ENCODE measurements around the gene ATG4A. TPM values are rescaled to one million over a fixed set of nuclear protein-coding genes. Genes with fewer than 3 reads are reported as not detected.

ATG4A gene
- total and polyA plus RNA-seq, 2 of the 8 experiments (the other 6 are each of a cell fraction or from before 2014, with no cell fraction given) = 1.2 to 2.0 TPM

GRCh38 chrX:108177351-108178142 is 86.0 kb downstream of the ATG4A start:
- Histone ChIP-seq H4K8ac (ENCODE audit: extremely low read depth, insufficient read depth, low read length) (no peak overlapping the region), H4K91ac (replicated peaks; ENCODE audit: insufficient read length, low read length) (peak overlapping the region; percentile 73), H3K4me2 (ENCODE audit: insufficient read depth in 1 of 2, low read depth in 2 of 2, low read length in 2 of 2) (no peak overlapping the region; a peak in 1 of 4 replicates), H3K23ac (ENCODE audit: insufficient read length) (no peak overlapping the region), H3K4me1 (replicated peaks in 1 of 4; ENCODE audit: control insufficient read depth in 3 of 4, insufficient read depth in 4 of 4, low read length in 3 of 4) (peaks cover 0 to 6% (median 2%) of the 10 kb centered on the region in 4 experiments; a peak in 5 of 7 replicates), H3K4me3 (ENCODE audit: extremely low read depth in 1 of 4, insufficient read depth in 2 of 4, low read depth in 3 of 4, low read length in 4 of 4) (no peak overlapping the region), H3K27ac (ENCODE audit: low read depth, low read length) (0 out of 2 replicates have a peak overlapping the region, but pooled peaks have one; percentile 36), H2BK5ac (ENCODE audit: low read depth, low read length) (no peak overlapping the region), H3K9me3 (ENCODE audit: insufficient read depth in 2 of 2, low read depth in 1 of 2, low read length in 1 of 2) (no peaks in the 10 kb centered on the region), H2BK20ac (ENCODE audit: low read length) (no peak overlapping the region), H3K18ac (ENCODE audit: extremely low read depth, low read length) (peak overlapping the region; percentile 62; the same call in 1 of the 2 replicates), H3K4ac (replicated peaks; ENCODE audit: insufficient read length, low read depth, low read length) (no peak overlapping the region), H3K9ac (replicated peaks in 1 of 4; ENCODE audit: extremely low read depth in 1 of 4, low read depth in 3 of 4, low read length in 3 of 4) (no peak overlapping the region), H2BK120ac (replicated peaks; ENCODE audit: low read depth, low read length) (no peak overlapping the region), H4K20me1 (replicated peaks in 1 of 2; ENCODE audit: control insufficient read depth in 1 of 2, insufficient read depth in 2 of 2, low read length in 2 of 2) (no peaks in the 10 kb centered on the region), H3K23me2 (ENCODE audit: low read depth, low read length) (no peaks in the 10 kb centered on the region), H3K79me2 (ENCODE audit: control insufficient read depth in 1 of 2, insufficient read depth in 2 of 2, low read length in 2 of 2) (no peaks in the 10 kb centered on the region), H2BK12ac (ENCODE audit: low read depth, low read length) (no peak overlapping the region), H3K79me1 (ENCODE audit: low read depth, low read length) (no peaks in the 10 kb centered on the region), H2BK15ac (ENCODE audit: low read length) (no peak overlapping the region), H3K56ac (replicated peaks; ENCODE audit: insufficient read length, low read depth, low read length) (no peak overlapping the region), H3K36me3 (ENCODE audit: control insufficient read depth in 2 of 4, insufficient read depth in 4 of 4, low read length in 3 of 4) (no peaks in the 10 kb centered on the region), H2AK5ac (ENCODE audit: low read depth, low read length) (no peak overlapping the region), H2AFZ (ENCODE audit: low read length) (no peak overlapping the region), H4K5ac (ENCODE audit: insufficient read length, low read depth, low read length) (no peak overlapping the region), H3K27me3 (replicated peaks in 1 of 4; ENCODE audit: control insufficient read depth in 3 of 4, extremely low read depth in 1 of 4, insufficient read depth in 3 of 4, low read length in 3 of 4) (no peaks in the 10 kb centered on the region), H3K14ac (ENCODE audit: insufficient read length) (no peak overlapping the region)
- FAIRE-seq (peak; percentile 95), DNase-seq (ENCODE audit: low read depth in 1 of 2, low spot score in 2 of 2) (no peak)
- 61% methylated on average over 6 of the region's 8 CpGs; no CpG with 5 or more reads in 1 of the 2 experiments for WGBS, 2 experiments (ENCODE audit: extremely low coverage in 1 of 2, insufficient coverage in 1 of 2, insufficient read length in 1 of 2, insufficient replicate concordance in 2 of 2, low coverage in 1 of 2, low lambda C conversion rate in 2 of 2, missing lambda C conversion rate in 1 of 2)
- TF ChIP-seq NANOG (IDR thresholded peaks at IDR 0.05; ENCODE audit: insufficient read depth, low read depth, low read length, poor library complexity, severe bottlenecking) (peak; percentile 84), HDAC2 (IDR thresholded peaks at IDR 0.05; ENCODE audit: borderline replicate concordance in 1 of 2, low read depth in 2 of 2, low read length in 2 of 2) (no peak)
- CTCF ChIA-PET (ENCODE audit: partially characterized antibody) = interaction anchor here (1.0 to 1.9 kb wide), 3 partner anchors 12 to 22 kb away, joined by 4 read pairs; no protein-coding TSS in a partner anchor
- POLR2A ChIA-PET (ENCODE audit: partially characterized antibody) = no interaction called here

All from H1 (cell line).